CD4-positive, alpha-beta T cell treated with Interleukin-4 for 4 hours (primary cell): ENCODE data around the gene CT47B1.
"Not testable (repeated sequence)": the region's sequence is repeated elsewhere in the genome, so short reads cannot be mapped to it uniquely, and the experiment has no call there.

ENCODE experiments used
- DNase-seq: peaks from one replicate; pipeline ENCODE4 v3.0.0-alpha.2; 2020

The CT47B1 gene

GRCh38 chrX:120875766-120876165 is at the start of gene CT47B1:
Gene CT47B1, minus strand, starts transcription at chrX:120875866. Its CDS starts 196 bp downstream, at chrX:120875670.
- DNase-seq, result not testable (repeated sequence)

GRCh38 chrX:120874678-120875557 is 748 bp downstream of the CT47B1 start:
- DNase-seq, result no peak

GRCh38 chrX:120857240-120857639 is 18.4 kb downstream of the CT47B1 start:
- DNase-seq, result no peak

- DNase-seq, result no peak
Measured at GRCh38 chrX:120840827-120841226, 34.8 kb downstream of the CT47B1 start.

GRCh38 chrX:120839491-120839890 is 36.2 kb downstream of the CT47B1 start:
- no peak for DNase-seq

GRCh38 chrX:120827213-120827612 is 48.5 kb downstream of the CT47B1 start:
- DNase-seq, result not testable (repeated sequence)

- no peak for DNase-seq
Measured at GRCh38 chrX:120825146-120825545, 50.5 kb downstream of the CT47B1 start.

GRCh38 chrX:120824021-120824420 is 51.6 kb downstream of the CT47B1 start:
- no peak for DNase-seq

- DNase-seq, result no peak
Measured at GRCh38 chrX:120823556-120823955, 52.1 kb downstream of the CT47B1 start.
